BLaER1 treated with 17β-estradiol and CSF1 and Interleukin-3, amounts not matched to agents 10 nM and 100 nM (cell line): ENCODE measurements around the gene WWC1.

Source experiments
- H3K27ac ChIP-seq, 11 experiments: shearing (Covaris generic); formaldehyde crosslinking; 2 replicates each; pipeline ENCODE4 v1.8.1; 2022
- H3K27me3 ChIP-seq, 11 experiments: shearing (Covaris generic); formaldehyde crosslinking; 2 replicates each; pipeline ENCODE4 v1.8.1; 2022
- H3K36me3 ChIP-seq, 11 experiments: shearing (Covaris generic); formaldehyde crosslinking; 2 replicates each; pipeline ENCODE4 v1.8.1; 2022
- H3K4me1 ChIP-seq, 10 experiments: shearing (Covaris generic); formaldehyde crosslinking; 2 replicates each; pipeline ENCODE4 v1.8.1; 2022
- H3K4me2 ChIP-seq, 11 experiments: shearing (Covaris generic); formaldehyde crosslinking; 2 replicates each; pipeline ENCODE4 v1.8.1; 2022
- H3K4me3 ChIP-seq, 10 experiments: shearing (Covaris generic); formaldehyde crosslinking; 2 replicates each; pipeline ENCODE4 v1.8.1; 2022
- H3K9ac ChIP-seq, 11 experiments: shearing (Covaris generic); formaldehyde crosslinking; 2 replicates each; pipeline ENCODE4 v1.8.1; 2022
- H3K9me3 ChIP-seq, 11 experiments: shearing (Covaris generic); formaldehyde crosslinking; replicated peaks in 1 of 11; 2 replicates each; pipeline ENCODE4 v1.8.1; 2022
- H4K20me1 ChIP-seq, 11 experiments: shearing (Covaris generic); formaldehyde crosslinking; 2 replicates each; pipeline ENCODE4 v1.8.1; 2022
- Cebpa-rat ChIP-seq, 11 experiments: shearing (Covaris generic); IDR thresholded peaks; 2 replicates each; pipeline ENCODE4 v1.8.1; 2022

Gene WWC1

GRCh38 chr5:168455201-168455600 lies 163.8 kb downstream of the WWC1 start:
- Histone ChIP-seq H3K4me3 (no peak overlapping the region), H4K20me1 (no peaks in the 10 kb centered on the region), H3K27ac (no peak overlapping the region), H3K9me3 (peaks cover 7 to 12% (median 9%) of the 10 kb centered on the region in 11 experiments; a peak in 14 of 22 replicates), H3K27me3 (no peaks in the 10 kb centered on the region), H3K36me3 (peaks cover 0 to 20% (median 12%) of the 10 kb centered on the region in 11 experiments; a peak in 12 of 22 replicates), H3K4me1 (no peaks in the 10 kb centered on the region), H3K9ac (no peak overlapping the region), H3K4me2 (no peak overlapping the region)
- no peak for TF ChIP-seq Cebpa-rat (IDR thresholded peaks at IDR 0.05)

GRCh38 chr5:168457542-168457941 lies 166.1 kb downstream of the WWC1 start:
- Histone ChIP-seq H3K4me2 (no peak overlapping the region), H3K27me3 (no peaks in the 10 kb centered on the region), H3K27ac (no peak overlapping the region), H3K36me3 (peaks cover 0 to 20% (median 12%) of the 10 kb centered on the region in 11 experiments; a peak in 12 of 22 replicates), H4K20me1 (no peaks in the 10 kb centered on the region), H3K4me3 (no peak overlapping the region), H3K9me3 (peaks cover 7 to 12% (median 9%) of the 10 kb centered on the region in 11 experiments; a peak in 14 of 22 replicates), H3K9ac (no peak overlapping the region), H3K4me1 (0 out of 20 replicates have a peak, but pooled peaks cover 0 to 1% (median 0%) of the 10 kb centered on the region in 10 experiments)
- no peak for TF ChIP-seq Cebpa-rat (IDR thresholded peaks at IDR 0.05)

- H3K36me3 ChIP-seq, result peaks cover 0 to 20% (median 12%) of the 10 kb centered on the region in 11 experiments; a peak in 12 of 22 replicates
- H3K27ac ChIP-seq, result no peak overlapping the region
- H3K4me2 ChIP-seq, result no peak overlapping the region
- no peak overlapping the region for H3K9ac ChIP-seq
- peaks cover 7 to 12% (median 9%) of the 10 kb centered on the region in 11 experiments; a peak in 14 of 22 replicates for H3K9me3 ChIP-seq
- H3K4me3 ChIP-seq, result no peak overlapping the region
- no peaks in the 10 kb centered on the region for H3K27me3 ChIP-seq
- H3K4me1 ChIP-seq, result peaks cover 6 to 26% (median 16%) of the 10 kb centered on the region in 10 experiments; a peak in 17 of 20 replicates
- no peaks in the 10 kb centered on the region for H4K20me1 ChIP-seq
- TF ChIP-seq Cebpa-rat (IDR thresholded peaks at IDR 0.05), result no peak
Observed at GRCh38 chr5:168460606-168461005, 169.2 kb downstream of the WWC1 start.

GRCh38 chr5:168463081-168463480 lies 171.6 kb downstream of the WWC1 start:
- H3K27ac ChIP-seq, result no peak overlapping the region
- no peak overlapping the region for H3K9ac ChIP-seq
- peak overlapping the region in 1 of 11 experiments; percentile 72; a peak in 1 of 22 replicates for H3K4me2 ChIP-seq
- H3K4me1 ChIP-seq, result peaks cover 6 to 26% (median 16%) of the 10 kb centered on the region in 10 experiments; a peak in 17 of 20 replicates
- H4K20me1 ChIP-seq, result no peaks in the 10 kb centered on the region; a peak in 1 of 22 replicates
- H3K9me3 ChIP-seq, result peaks cover 0 to 3% (median 2%) of the 10 kb centered on the region in 11 experiments; a peak in 10 of 22 replicates
- TF ChIP-seq Cebpa-rat (IDR thresholded peaks at IDR 0.05), result no peak
- H3K4me3 ChIP-seq, result no peak overlapping the region
- peaks cover 0 to 5% (median 3%) of the 10 kb centered on the region in 11 experiments; a peak in 10 of 22 replicates for H3K36me3 ChIP-seq
- H3K27me3 ChIP-seq, result no peaks in the 10 kb centered on the region

- Histone ChIP-seq H3K4me3 (no peak overlapping the region), H3K4me2 (peak overlapping the region; percentile 7 to 79 (median 64); a peak in 19 of 22 replicates), H3K36me3 (no peaks in the 10 kb centered on the region; a peak in 1 of 22 replicates), H3K27me3 (no peaks in the 10 kb centered on the region), H3K9me3 (no peaks in the 10 kb centered on the region), H3K4me1 (peaks cover 6 to 26% (median 16%) of the 10 kb centered on the region in 10 experiments; a peak in 17 of 20 replicates), H3K27ac (no peak overlapping the region), H4K20me1 (no peaks in the 10 kb centered on the region; a peak in 1 of 22 replicates), H3K9ac (no peak overlapping the region)
- TF ChIP-seq Cebpa-rat (IDR thresholded peaks at IDR 0.05), result no peak
Observed at GRCh38 chr5:168464214-168464613, 172.8 kb downstream of the WWC1 start.

GRCh38 chr5:168464641-168465040 lies 173.2 kb downstream of the WWC1 start:
- Histone ChIP-seq H3K4me3 (no peak overlapping the region), H4K20me1 (no peaks in the 10 kb centered on the region; a peak in 1 of 22 replicates), H3K36me3 (no peaks in the 10 kb centered on the region; a peak in 1 of 22 replicates), H3K9ac (no peak overlapping the region), H3K4me2 (peak overlapping the region in 10 of 11 experiments; percentile 7 to 79 (median 64); a peak in 18 of 22 replicates), H3K9me3 (no peaks in the 10 kb centered on the region), H3K27ac (no peak overlapping the region), H3K27me3 (no peaks in the 10 kb centered on the region), H3K4me1 (peaks cover 6 to 26% (median 16%) of the 10 kb centered on the region in 10 experiments; a peak in 17 of 20 replicates)
- no peak for TF ChIP-seq Cebpa-rat (IDR thresholded peaks at IDR 0.05)

GRCh38 chr5:168467755-168468330 lies 176.4 kb downstream of the WWC1 start:
- no peak overlapping the region for H3K4me2 ChIP-seq
- H3K27me3 ChIP-seq, result no peaks in the 10 kb centered on the region
- no peak overlapping the region for H3K4me3 ChIP-seq
- H3K27ac ChIP-seq, result no peak overlapping the region
- no peaks in the 10 kb centered on the region for H3K36me3 ChIP-seq
- H3K9me3 ChIP-seq, result no peaks in the 10 kb centered on the region
- no peak for TF ChIP-seq Cebpa-rat (IDR thresholded peaks at IDR 0.05)
- H3K9ac ChIP-seq, result no peak overlapping the region
- peaks cover 6 to 22% (median 16%) of the 10 kb centered on the region in 10 experiments; a peak in 17 of 20 replicates for H3K4me1 ChIP-seq
- H4K20me1 ChIP-seq, result no peaks in the 10 kb centered on the region; a peak in 1 of 22 replicates

- no peak for TF ChIP-seq Cebpa-rat (IDR thresholded peaks at IDR 0.05)
- H3K27ac ChIP-seq, result no peak overlapping the region
- H3K4me2 ChIP-seq, result no peak overlapping the region
- peaks cover 6 to 14% (median 12%) of the 10 kb centered on the region in 10 experiments; a peak in 17 of 20 replicates for H3K4me1 ChIP-seq
- H4K20me1 ChIP-seq, result no peaks in the 10 kb centered on the region; a peak in 1 of 22 replicates
- no peak overlapping the region for H3K4me3 ChIP-seq
- H3K36me3 ChIP-seq, result no peaks in the 10 kb centered on the region
- H3K9ac ChIP-seq, result no peak overlapping the region
- H3K9me3 ChIP-seq, result no peaks in the 10 kb centered on the region
- H3K27me3 ChIP-seq, result no peaks in the 10 kb centered on the region
Observed at GRCh38 chr5:168468836-168469235, 177.4 kb downstream of the WWC1 start.

GRCh38 chr5:168469816-168470215 lies 178.4 kb downstream of the WWC1 start:
- H3K9ac ChIP-seq, result no peak overlapping the region
- no peak for TF ChIP-seq Cebpa-rat (IDR thresholded peaks at IDR 0.05)
- H3K36me3 ChIP-seq, result no peaks in the 10 kb centered on the region
- no peaks in the 10 kb centered on the region for H3K27me3 ChIP-seq
- no peak overlapping the region for H3K27ac ChIP-seq
- H4K20me1 ChIP-seq, result no peaks in the 10 kb centered on the region; a peak in 1 of 22 replicates
- H3K4me2 ChIP-seq, result no peak overlapping the region
- H3K4me1 ChIP-seq, result peaks cover 0 to 4% (median 2%) of the 10 kb centered on the region in 10 experiments; a peak in 12 of 20 replicates
- H3K4me3 ChIP-seq, result no peak overlapping the region
- no peaks in the 10 kb centered on the region for H3K9me3 ChIP-seq
